Loucy (cell line): ENCODE results near the gene MSL2.
"Not testable (repeated sequence)": the region's sequence is repeated elsewhere in the genome, so short reads cannot be mapped to it uniquely, and the experiment has no call there.

Source experiments
- H2AFZ ChIP-seq: fragments of 200-600 bp; sonication (generic); 2 replicates; pipeline ENCODE4 v1.6.0; 2016; ENCODE audit warnings: antibody characterized with exemption, mild to moderate bottlenecking, low read length, moderate library complexity
- H3F3A ChIP-seq: fragments of 200-600 bp; 2 replicates; pipeline ENCODE4 v1.6.0; 2016; ENCODE audit warnings: antibody characterized with exemption, low read depth, mild to moderate bottlenecking
- H3K27me3 ChIP-seq: fragments of 200-600 bp; sonication (generic); 2 replicates; pipeline ENCODE4 v1.6.1; 2014; ENCODE audit warnings: low read length, mild to moderate bottlenecking; ENCODE audit not compliant: insufficient read depth, poor library complexity, severe bottlenecking
- H3K36me3 ChIP-seq: fragments of 200-600 bp; sonication (generic); 2 replicates; pipeline ENCODE4 v1.6.1; 2016; ENCODE audit warnings: low read length; ENCODE audit not compliant: insufficient read depth
- H3K4me1 ChIP-seq: fragments of 200-600 bp; sonication (generic); 2 replicates; pipeline ENCODE4 v1.5.1; 2014; ENCODE audit warnings: low read length, mild to moderate bottlenecking; ENCODE audit not compliant: insufficient read depth, poor library complexity, severe bottlenecking
- H3K4me2 ChIP-seq: fragments of 200-600 bp; sonication (generic); 2 replicates; pipeline ENCODE4 v1.6.0; 2014; ENCODE audit warnings: antibody characterized with exemption, low read length, low read depth, mild to moderate bottlenecking; ENCODE audit not compliant: poor library complexity, severe bottlenecking
- H3K4me3 ChIP-seq: fragments of 200-600 bp; sonication (generic); 2 replicates; pipeline ENCODE4 v1.5.1; 2014; ENCODE audit warnings: low read length, mild to moderate bottlenecking, mixed read lengths; ENCODE audit not compliant: poor library complexity, severe bottlenecking
- H3K79me2 ChIP-seq: fragments of 200-600 bp; sonication (generic); 2 replicates; pipeline ENCODE4 v1.6.1; 2014; ENCODE audit warnings: low read length; ENCODE audit not compliant: insufficient read depth
- H3K9ac ChIP-seq: fragments of 200-600 bp; sonication (generic); 2 replicates; pipeline ENCODE4 v1.6.0; 2014; ENCODE audit warnings: mild to moderate bottlenecking, low read depth, low read length, moderate library complexity; ENCODE audit not compliant: poor library complexity, severe bottlenecking
- H3K9me2 ChIP-seq: fragments of 200-600 bp; sonication (generic); replicated peaks from 2 replicates; pipeline ENCODE4 v1.6.1; 2016; ENCODE audit warnings: low read depth, low read length, mixed read lengths
- H3K9me3 ChIP-seq: fragments of 200-600 bp; sonication (generic); 2 replicates; pipeline ENCODE4 v1.6.1; 2014; ENCODE audit warnings: mild to moderate bottlenecking, antibody characterized with exemption, low read length, low read depth; ENCODE audit not compliant: insufficient read depth
- H4K20me1 ChIP-seq: fragments of 200-600 bp; sonication (generic); 2 replicates; pipeline ENCODE4 v1.6.0; 2014; ENCODE audit warnings: antibody characterized with exemption, low read length, mild to moderate bottlenecking; ENCODE audit not compliant: insufficient read depth, poor library complexity, severe bottlenecking
- CTCF ChIP-seq: fragments of 200-600 bp; sonication (generic); conservative IDR thresholded peaks from 2 replicates; pipeline ENCODE4 v1.5.1; 2014; ENCODE audit warnings: mild to moderate bottlenecking, antibody characterized with exemption, low read length
- EZH2phosphoT487 ChIP-seq: fragments of 200-600 bp; IDR thresholded peaks from 2 replicates; pipeline ENCODE4 v1.6.1; 2018; ENCODE audit warnings: antibody characterized with exemption, mild to moderate bottlenecking, moderate library complexity, borderline replicate concordance

MSL2 gene

GRCh38 chr3:136209921-136210320 lies 13.8 kb upstream of the MSL2 start:
- Histone ChIP-seq H3K9me2 (no peaks in the 10 kb centered on the region), H3K27me3 (no peaks in the 10 kb centered on the region), H3F3A (no peaks in the 10 kb centered on the region), H3K4me3 (no peak overlapping the region), H3K4me1 (no peaks in the 10 kb centered on the region), H3K9ac (no peak overlapping the region), H3K4me2 (no peak overlapping the region), H3K79me2 (no peaks in the 10 kb centered on the region), H4K20me1 (no peaks in the 10 kb centered on the region), H3K36me3 (no peaks in the 10 kb centered on the region), H3K9me3 (no peaks in the 10 kb centered on the region), H2AFZ (no peak overlapping the region)
- TF ChIP-seq EZH2phosphoT487, result no peak
- TF ChIP-seq CTCF, result no peak

GRCh38 chr3:136207489-136208115 lies 11.5 kb upstream of the MSL2 start:
- no peak overlapping the region for H3K9ac ChIP-seq
- no peaks in the 10 kb centered on the region for H3F3A ChIP-seq
- no peaks in the 10 kb centered on the region for H3K4me1 ChIP-seq
- no peaks in the 10 kb centered on the region for H3K79me2 ChIP-seq
- TF ChIP-seq CTCF, result no peak
- no peak for TF ChIP-seq EZH2phosphoT487
- H3K4me2 ChIP-seq, result no peak overlapping the region
- H4K20me1 ChIP-seq, result no peaks in the 10 kb centered on the region
- no peak overlapping the region for H3K4me3 ChIP-seq
- H3K36me3 ChIP-seq, result no peaks in the 10 kb centered on the region
- H3K9me3 ChIP-seq, result no peaks in the 10 kb centered on the region
- H3K27me3 ChIP-seq, result no peaks in the 10 kb centered on the region
- H2AFZ ChIP-seq, result no peak overlapping the region
- no peaks in the 10 kb centered on the region for H3K9me2 ChIP-seq

- peaks cover 12% of the 10 kb centered on the region for H4K20me1 ChIP-seq
- H3K36me3 ChIP-seq, H3K9me3 ChIP-seq, H3K27me3 ChIP-seq, H3K4me3 ChIP-seq, H3F3A ChIP-seq, H3K9ac ChIP-seq, H3K4me2 ChIP-seq, H3K9me2 ChIP-seq, H2AFZ ChIP-seq: not testable (repeated sequence)
- H3K79me2 ChIP-seq, result peaks cover 28% of the 10 kb centered on the region
- H3K4me1 ChIP-seq, result peaks cover 14% of the 10 kb centered on the region
Observed at GRCh38 chr3:136199219-136199618, 3.1 kb upstream of the MSL2 start.

GRCh38 chr3:136198462-136199078 lies 2.4 kb upstream of the MSL2 start:
- Histone ChIP-seq H3K79me2 (peaks cover 35% of the 10 kb centered on the region), H4K20me1 (peaks cover 18% of the 10 kb centered on the region), H3K4me1 (peaks cover 19% of the 10 kb centered on the region)
- H3K27me3 ChIP-seq, H3K4me2 ChIP-seq, H3K4me3 ChIP-seq, H2AFZ ChIP-seq, H3F3A ChIP-seq, H3K9me2 ChIP-seq, H3K9ac ChIP-seq, H3K9me3 ChIP-seq, H3K36me3 ChIP-seq: not testable (repeated sequence)
